ENCODE results near the gene NADK. TPM values are rescaled to one million over a fixed set of nuclear protein-coding genes. Genes with fewer than 3 reads are reported as not detected.

NADK gene
- total and polyA plus RNA-seq, 10 of the 15 experiments (the other 5 are each of a cell fraction or from before 2014, with no cell fraction given): 1.1 to 93.2 (median 46.9) TPM

DNA sequence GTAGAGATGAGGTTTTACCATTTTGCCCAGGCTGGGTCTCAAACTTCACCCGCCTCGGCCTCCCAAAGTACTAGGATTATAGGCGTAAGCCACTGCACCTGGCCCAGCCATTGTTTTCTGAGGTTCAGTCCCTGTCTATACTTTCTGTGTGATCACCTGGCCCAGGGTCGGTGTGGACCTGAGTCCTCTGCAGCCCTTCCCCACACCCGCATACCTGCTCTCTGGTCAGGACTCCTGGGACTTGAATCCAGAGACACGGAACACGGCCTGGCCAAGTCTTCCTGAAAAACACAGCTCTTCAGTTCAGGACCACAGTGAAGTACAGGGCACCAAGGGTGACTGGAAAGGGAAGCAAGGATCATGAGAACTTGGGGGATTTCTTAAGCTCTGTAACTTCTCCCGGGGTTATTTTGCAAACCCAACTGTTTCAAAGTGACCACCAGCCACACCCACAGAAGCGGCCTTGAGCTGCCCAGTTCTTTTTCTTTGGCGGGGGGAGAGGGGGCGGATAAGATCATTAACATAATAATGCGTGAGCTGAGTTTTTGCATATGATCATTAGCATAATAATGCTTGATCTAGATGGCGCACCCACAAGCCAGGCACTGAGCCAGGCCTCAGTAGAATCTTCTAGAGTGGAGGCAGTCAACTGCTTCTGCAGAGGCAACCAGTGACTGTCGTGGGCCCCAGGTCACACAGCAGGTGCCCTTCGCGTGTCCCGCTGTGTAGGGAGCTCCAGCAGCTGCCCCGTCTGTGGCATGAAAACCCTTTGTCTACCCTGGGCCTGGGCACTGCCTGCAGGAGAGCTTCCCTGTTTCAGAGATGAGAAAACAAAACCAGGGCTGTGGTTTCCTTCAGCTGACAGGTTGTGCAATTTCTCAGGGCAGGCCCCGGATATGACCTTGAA is 1.7 kb upstream of the NADK start (continued):
- TF ChIP-seq, protein P1, sequence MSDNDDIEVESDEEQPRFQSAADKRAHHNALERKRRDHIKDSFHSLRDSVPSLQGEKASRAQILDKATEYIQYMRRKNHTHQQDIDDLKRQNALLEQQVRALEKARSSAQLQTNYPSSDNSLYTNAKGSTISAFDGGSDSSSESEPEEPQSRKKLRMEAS (IDR thresholded peaks at IDR 0.05; ENCODE audit: low read depth, low read length): no peak; the same call in 1 of the 2 replicates
- TF ChIP-seq PAX5 (IDR thresholded peaks at IDR 0.05; ENCODE audit: borderline replicate concordance, low read depth, low read length): peak; percentile 73
- no peak for TF ChIP-seq YBX1 (IDR thresholded peaks at IDR 0.05)
- TF ChIP-seq MEF2A (IDR thresholded peaks at IDR 0.05; ENCODE audit: insufficient read depth, low read depth, low read length): no peak
- TF ChIP-seq SIX5 (IDR thresholded peaks at IDR 0.05; ENCODE audit: low read depth, low read length, severe bottlenecking): no peak
- TF ChIP-seq SMAD1 (IDR thresholded peaks at IDR 0.05; ENCODE audit: low read depth, partially characterized antibody): no peak
- peak; percentile 33; the same call in 1 of the 2 replicates for TF ChIP-seq HDGF (IDR thresholded peaks at IDR 0.05)
- TF ChIP-seq, protein P2, sequence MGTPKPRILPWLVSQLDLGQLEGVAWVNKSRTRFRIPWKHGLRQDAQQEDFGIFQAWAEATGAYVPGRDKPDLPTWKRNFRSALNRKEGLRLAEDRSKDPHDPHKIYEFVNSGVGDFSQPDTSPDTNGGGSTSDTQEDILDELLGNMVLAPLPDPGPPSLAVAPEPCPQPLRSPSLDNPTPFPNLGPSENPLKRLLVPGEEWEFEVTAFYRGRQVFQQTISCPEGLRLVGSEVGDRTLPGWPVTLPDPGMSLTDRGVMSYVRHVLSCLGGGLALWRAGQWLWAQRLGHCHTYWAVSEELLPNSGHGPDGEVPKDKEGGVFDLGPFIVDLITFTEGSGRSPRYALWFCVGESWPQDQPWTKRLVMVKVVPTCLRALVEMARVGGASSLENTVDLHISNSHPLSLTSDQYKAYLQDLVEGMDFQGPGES (IDR thresholded peaks at IDR 0.05): no peak
- no peak for TF ChIP-seq NFXL1 (IDR thresholded peaks at IDR 0.05; ENCODE audit: borderline replicate concordance)
- TF ChIP-seq FOXM1 (IDR thresholded peaks at IDR 0.05; ENCODE audit: low read depth, low read length): peak; percentile 65; the same call in 1 of the 2 replicates
- no peak for TF ChIP-seq ZNF207 (IDR thresholded peaks at IDR 0.05; ENCODE audit: borderline replicate concordance)
- no peak for TF ChIP-seq SREBF1 (IDR thresholded peaks at IDR 0.05; ENCODE audit: low read length)
- no peak for TF ChIP-seq KAT2A (conservative IDR thresholded peaks at IDR 0.05; ENCODE audit: control insufficient read depth, low read depth, low read length)
- no peak for TF ChIP-seq TCF7 (IDR thresholded peaks at IDR 0.05; ENCODE audit: borderline replicate concordance)
- no peak for TF ChIP-seq ZNF622 (IDR thresholded peaks at IDR 0.05)
- TF ChIP-seq MEF2B (IDR thresholded peaks at IDR 0.05; ENCODE audit: partially characterized antibody, poor library complexity, severe bottlenecking): peak; percentile 56
- 0 out of 2 replicates have a peak, but pooled peaks have one; percentile 13 for TF ChIP-seq IRF4 (IDR thresholded peaks at IDR 0.05; ENCODE audit: low read depth, low read length)
- TF ChIP-seq, protein P3, sequence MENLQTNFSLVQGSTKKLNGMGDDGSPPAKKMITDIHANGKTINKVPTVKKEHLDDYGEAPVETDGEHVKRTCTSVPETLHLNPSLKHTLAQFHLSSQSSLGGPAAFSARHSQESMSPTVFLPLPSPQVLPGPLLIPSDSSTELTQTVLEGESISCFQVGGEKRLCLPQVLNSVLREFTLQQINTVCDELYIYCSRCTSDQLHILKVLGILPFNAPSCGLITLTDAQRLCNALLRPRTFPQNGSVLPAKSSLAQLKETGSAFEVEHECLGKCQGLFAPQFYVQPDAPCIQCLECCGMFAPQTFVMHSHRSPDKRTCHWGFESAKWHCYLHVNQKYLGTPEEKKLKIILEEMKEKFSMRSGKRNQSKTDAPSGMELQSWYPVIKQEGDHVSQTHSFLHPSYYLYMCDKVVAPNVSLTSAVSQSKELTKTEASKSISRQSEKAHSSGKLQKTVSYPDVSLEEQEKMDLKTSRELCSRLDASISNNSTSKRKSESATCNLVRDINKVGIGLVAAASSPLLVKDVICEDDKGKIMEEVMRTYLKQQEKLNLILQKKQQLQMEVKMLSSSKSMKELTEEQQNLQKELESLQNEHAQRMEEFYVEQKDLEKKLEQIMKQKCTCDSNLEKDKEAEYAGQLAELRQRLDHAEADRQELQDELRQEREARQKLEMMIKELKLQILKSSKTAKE (IDR thresholded peaks at IDR 0.05; ENCODE audit: low read depth, poor library complexity, severe bottlenecking): peak; percentile 72
- TF ChIP-seq, protein P4, sequence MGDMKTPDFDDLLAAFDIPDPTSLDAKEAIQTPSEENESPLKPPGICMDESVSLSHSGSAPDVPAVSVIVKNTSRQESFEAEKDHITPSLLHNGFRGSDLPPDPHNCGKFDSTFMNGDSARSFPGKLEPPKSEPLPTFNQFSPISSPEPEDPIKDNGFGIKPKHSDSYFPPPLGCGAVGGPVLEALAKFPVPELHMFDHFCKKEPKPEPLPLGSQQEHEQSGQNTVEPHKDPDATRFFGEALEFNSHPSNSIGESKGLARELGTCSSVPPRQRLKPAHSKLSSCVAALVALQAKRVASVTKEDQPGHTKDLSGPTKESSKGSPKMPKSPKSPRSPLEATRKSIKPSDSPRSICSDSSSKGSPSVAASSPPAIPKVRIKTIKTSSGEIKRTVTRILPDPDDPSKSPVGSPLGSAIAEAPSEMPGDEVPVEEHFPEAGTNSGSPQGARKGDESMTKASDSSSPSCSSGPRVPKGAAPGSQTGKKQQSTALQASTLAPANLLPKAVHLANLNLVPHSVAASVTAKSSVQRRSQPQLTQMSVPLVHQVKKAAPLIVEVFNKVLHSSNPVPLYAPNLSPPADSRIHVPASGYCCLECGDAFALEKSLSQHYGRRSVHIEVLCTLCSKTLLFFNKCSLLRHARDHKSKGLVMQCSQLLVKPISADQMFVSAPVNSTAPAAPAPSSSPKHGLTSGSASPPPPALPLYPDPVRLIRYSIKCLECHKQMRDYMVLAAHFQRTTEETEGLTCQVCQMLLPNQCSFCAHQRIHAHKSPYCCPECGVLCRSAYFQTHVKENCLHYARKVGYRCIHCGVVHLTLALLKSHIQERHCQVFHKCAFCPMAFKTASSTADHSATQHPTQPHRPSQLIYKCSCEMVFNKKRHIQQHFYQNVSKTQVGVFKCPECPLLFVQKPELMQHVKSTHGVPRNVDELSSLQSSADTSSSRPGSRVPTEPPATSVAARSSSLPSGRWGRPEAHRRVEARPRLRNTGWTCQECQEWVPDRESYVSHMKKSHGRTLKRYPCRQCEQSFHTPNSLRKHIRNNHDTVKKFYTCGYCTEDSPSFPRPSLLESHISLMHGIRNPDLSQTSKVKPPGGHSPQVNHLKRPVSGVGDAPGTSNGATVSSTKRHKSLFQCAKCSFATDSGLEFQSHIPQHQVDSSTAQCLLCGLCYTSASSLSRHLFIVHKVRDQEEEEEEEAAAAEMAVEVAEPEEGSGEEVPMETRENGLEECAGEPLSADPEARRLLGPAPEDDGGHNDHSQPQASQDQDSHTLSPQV (IDR thresholded peaks at IDR 0.05): no peak
- TF ChIP-seq SREBF2 (IDR thresholded peaks at IDR 0.05; ENCODE audit: low read length): no peak
